DMS153 treated with DMSO at 0.1 percent for 48 hours (cell line): ENCODE data around the gene INMT.

Experiments
- DNase-seq: peaks from one replicate; lab custom pipeline; 2025; ENCODE audit not compliant: unreplicated experiment; lab: John Stamatoyannopoulos, UW

The INMT gene

DNA sequence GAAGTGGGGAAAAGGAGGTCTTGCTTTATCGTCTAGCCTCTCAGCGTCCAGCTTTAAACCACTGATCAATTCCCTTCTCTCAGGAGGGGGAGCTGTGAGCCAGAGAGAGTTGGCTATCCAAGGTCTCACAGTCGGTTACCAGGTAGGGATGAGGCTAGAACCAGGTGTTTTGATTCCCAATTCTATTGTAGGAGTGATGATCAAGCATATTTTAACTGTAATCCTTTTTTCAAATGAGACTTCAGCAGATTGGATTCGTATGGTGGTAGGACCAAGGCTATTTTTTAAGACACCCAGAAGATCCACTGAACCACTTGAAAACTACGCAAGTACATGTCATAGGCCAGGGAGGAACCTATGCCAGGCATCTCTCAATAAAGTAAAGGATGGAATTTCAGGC lies 27.6 kb downstream of the INMT start:
- DNase-seq = no peak

- DNase-seq = no peak
Measured at GRCh38 chr7:30780941-30781340, 29.0 kb downstream of the INMT start.

- DNase-seq = no peak
Measured at GRCh38 chr7:30782690-30783089, 30.8 kb downstream of the INMT start.

DNA sequence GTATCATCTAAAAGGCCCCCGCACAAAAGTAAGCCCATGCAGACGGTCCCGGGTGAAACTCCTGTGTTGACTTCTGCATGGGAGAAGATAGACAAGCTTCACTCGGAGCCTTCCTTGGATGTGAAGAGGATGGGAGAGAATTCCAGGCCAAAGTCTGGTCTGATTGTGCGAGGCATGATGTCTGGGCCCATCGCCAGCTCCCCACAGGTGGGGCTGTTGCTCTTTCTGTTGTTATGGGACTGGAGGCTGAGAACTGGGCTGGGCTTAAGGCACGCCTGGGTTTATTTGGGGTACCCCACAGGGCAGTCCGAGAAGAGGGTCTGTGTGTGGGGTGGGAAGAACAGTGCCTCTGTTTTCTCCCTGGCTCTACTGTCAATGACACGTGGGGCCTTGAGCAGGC lies 33.9 kb downstream of the INMT start:
- DNase-seq = no peak

DNA sequence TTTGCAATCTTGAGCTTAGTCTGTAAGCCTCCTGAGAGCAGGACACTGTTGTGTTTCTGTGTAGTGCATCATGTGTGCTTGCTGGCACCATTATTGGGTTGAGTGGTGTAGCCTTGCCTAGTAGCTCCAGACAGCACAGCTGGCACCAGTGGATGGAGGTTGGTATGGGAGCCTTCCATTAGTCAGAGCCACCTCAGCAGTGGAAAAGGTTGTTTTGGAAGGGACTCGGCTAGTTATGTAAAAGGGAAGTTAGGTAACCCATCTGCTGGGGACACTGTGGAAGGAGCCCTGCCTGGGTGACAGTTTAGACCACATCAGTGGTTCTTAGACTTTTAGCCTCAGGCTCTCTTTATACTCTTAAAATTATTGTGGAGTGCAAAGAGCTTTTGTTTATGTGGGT lies 35.6 kb downstream of the INMT start:
- no peak for DNase-seq

- no peak for DNase-seq
Measured at GRCh38 chr7:30788640-30789333, 36.9 kb downstream of the INMT start.

DNA sequence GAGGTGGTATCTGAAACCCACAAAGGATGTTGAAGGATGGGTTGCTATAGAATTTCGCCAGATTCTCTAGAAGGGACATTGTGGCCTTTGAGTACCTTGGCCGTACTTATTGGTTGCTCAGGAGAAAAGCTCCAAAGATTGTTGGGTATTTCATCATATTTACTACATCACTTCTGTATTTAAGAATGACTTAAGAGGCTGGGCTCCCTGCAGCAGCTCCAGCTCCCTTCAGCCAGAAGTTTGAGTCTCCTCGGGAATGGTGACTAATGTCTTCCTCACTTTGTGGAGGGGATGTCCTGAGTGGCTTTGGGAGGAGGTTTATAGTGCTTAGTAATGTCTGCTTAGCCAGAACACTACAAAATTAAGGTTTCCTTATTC lies 37.4 kb downstream of the INMT start:
- DNase-seq = no peak

- no peak for DNase-seq
Measured at GRCh38 chr7:30790356-30790755, 38.4 kb downstream of the INMT start.

GRCh38 chr7:30791114-30791513 lies 39.2 kb downstream of the INMT start:
- DNase-seq = no peak

- no peak for DNase-seq
Measured at GRCh38 chr7:30795161-30795948, 43.4 kb downstream of the INMT start.

- DNase-seq = no peak
Measured at GRCh38 chr7:30796105-30796869, 44.4 kb downstream of the INMT start.

- DNase-seq = no peak
Measured at GRCh38 chr7:30797176-30798040, 45.5 kb downstream of the INMT start.

DNA sequence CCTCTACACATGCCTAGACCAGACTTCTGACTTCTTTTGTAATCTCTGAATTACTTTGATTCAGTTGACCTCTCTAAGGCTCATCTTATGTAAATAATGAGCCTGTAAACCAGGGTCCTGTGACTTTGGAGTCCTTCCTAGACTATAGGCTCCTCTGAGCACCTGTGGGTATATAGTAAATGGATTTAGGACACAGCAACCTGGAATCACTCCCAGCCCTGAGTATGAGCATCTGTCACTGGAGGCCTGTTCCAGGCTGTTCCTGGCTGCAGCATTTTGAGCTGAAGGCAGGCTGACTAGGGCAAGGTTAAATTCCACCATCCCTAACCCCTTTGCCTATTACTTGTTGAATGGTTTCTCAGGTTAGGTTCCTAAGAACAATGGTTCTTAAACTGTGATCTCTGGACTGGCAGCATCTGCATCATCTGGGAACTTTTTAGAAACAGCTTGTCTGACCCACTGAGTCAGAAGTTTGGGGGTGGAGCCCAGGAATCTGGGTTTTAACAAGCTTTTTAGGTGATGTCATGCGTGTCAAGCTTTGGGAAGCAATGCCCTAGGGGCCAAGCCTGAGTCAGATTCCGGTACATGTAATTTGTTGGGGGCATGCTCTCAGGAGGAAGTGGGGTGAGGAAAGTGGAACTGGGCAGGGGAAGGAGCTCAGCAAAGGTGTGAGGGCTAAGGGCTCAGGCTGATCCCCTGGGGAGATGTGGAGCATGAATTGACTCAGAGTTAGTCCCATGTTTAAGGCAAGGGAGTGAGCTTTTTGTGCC lies 47.5 kb downstream of the INMT start:
- DNase-seq = no peak

DNA sequence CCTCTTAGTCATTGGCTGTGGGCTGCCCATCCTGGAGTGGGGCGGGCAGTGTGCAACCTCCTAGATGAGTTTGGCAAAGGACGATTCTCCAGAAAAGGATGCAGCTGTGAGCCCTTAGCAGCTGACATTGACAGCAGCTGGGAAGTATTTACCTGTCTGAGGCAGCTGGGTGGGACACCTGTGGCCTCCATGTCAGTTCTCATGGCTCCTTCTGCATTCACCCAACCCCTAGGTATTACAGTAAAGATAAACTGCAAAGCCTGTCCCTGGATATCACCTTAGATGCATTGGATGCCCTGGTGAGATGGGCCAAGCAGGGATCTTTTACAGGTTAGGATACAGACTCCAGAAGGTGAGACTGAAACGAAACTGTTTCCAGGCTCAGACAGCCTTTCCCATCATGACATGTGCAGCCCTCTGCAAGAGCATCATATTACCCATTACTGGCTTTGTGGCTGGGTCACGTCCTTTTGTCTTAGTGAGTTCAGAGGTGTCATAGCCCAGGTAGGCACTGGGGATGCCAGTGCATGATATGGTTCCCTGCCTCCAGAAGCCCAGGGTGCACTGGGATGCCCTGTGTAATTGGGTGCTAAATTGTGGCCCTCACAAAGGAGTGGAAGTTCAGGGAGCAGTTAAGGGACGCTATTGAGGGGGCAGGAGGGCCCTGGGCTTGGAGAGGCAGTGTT lies 48.2 kb downstream of the INMT start:
- DNase-seq = no peak

GRCh38 chr7:30800785-30801252 lies 48.9 kb downstream of the INMT start:
- peak; percentile 65 for DNase-seq

DNA sequence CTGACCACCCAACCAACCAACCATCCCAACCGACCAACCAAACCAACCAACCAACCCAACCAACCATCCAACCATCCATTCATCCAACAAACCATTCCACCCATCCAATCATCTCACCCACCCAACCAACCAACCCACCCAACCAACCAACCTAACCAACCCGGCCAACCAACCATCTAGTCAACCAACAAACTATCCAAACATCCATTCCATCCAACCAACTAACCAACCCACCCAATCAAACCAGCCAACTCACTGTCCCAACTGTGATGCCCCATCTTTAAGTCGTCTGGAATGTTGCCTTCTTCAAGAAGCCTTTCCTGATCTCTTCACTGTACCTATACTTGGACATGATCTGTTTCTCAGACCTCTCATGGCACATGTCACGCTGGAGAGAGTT lies 50.9 kb downstream of the INMT start:
- no peak for DNase-seq

GRCh38 chr7:30804078-30804661 lies 52.2 kb downstream of the INMT start:
- no peak for DNase-seq

GRCh38 chr7:30805081-30805691 lies 53.3 kb downstream of the INMT start:
- no peak for DNase-seq

GRCh38 chr7:30805931-30806330 lies 54.0 kb downstream of the INMT start:
- DNase-seq = no peak
